ENCODE results near the gene AGBL1. TPM values are rescaled to one million over a fixed set of nuclear protein-coding genes. Genes with fewer than 3 reads are reported as not detected.

Gene AGBL1
- total RNA-seq, 2 donors from 2014 or later = not detected

DNA sequence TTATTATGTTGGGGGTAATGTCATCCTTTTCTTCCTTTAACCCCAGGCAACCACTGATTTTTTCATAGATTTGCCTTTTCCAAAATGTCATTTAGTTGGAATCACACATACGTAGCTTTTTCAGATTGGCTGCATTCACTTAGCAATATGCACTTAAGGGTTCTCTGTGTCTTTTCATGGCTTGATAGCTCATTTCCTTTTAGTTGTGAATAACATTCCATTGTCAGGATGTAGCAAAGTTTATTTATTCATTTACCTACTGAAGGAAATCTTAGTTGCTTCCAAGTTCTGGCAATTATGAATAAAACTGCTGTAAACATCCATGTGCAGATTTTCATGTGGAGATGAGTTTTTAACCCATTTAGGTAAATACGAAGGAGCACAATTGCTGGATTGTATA is 125.4 kb downstream of the AGBL1 start:
- no peaks in the 10 kb centered on the region for H3K9me3 ChIP-seq
- H3K4me3 ChIP-seq = no peak overlapping the region
- no peaks in the 10 kb centered on the region for H3K36me3 ChIP-seq
- H3K4me1 ChIP-seq (ENCODE audit: control insufficient read depth in 1 of 2, low read depth in 2 of 2) = no peaks in the 10 kb centered on the region
- ATAC-seq (ENCODE audit: insufficient number of reproducible peaks, low FRiP score, low read depth) = no peak
- TF ChIP-seq, protein P1, sequence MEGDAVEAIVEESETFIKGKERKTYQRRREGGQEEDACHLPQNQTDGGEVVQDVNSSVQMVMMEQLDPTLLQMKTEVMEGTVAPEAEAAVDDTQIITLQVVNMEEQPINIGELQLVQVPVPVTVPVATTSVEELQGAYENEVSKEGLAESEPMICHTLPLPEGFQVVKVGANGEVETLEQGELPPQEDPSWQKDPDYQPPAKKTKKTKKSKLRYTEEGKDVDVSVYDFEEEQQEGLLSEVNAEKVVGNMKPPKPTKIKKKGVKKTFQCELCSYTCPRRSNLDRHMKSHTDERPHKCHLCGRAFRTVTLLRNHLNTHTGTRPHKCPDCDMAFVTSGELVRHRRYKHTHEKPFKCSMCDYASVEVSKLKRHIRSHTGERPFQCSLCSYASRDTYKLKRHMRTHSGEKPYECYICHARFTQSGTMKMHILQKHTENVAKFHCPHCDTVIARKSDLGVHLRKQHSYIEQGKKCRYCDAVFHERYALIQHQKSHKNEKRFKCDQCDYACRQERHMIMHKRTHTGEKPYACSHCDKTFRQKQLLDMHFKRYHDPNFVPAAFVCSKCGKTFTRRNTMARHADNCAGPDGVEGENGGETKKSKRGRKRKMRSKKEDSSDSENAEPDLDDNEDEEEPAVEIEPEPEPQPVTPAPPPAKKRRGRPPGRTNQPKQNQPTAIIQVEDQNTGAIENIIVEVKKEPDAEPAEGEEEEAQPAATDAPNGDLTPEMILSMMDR (IDR thresholded peaks at IDR 0.05) = no peak
- no peak for DNase-seq (ENCODE audit: low spot score)
- no peaks in the 10 kb centered on the region for H3K27me3 ChIP-seq (replicated peaks; ENCODE audit: insufficient read depth)
- no peak overlapping the region for H3K27ac ChIP-seq

DNA sequence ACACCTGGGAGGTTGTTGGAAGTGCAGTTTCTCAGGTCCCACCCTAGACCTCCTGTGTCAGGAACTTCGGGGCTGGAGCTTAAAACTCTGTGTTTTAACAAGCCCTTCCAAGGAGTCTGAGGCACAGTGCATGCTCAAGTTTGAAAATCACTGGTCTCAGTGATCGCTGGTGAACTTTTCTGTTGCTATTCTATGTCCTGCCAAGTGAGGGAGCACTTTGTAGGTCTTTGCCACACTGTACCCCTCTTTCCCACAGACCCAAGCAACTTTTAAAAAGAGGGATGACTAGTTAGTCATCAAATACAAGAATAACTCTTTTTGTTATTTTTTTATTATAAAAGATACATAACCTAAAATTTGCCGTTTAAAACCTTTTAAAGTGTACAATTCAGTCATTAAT is 133.7 kb downstream of the AGBL1 start:
- DNase-seq (ENCODE audit: low spot score) (no peak), ATAC-seq (ENCODE audit: insufficient number of reproducible peaks, low FRiP score, low read depth) (no peak)
- peaks cover 3% of the 10 kb centered on the region for H3K9me3 ChIP-seq
- TF ChIP-seq, protein P1 (IDR thresholded peaks at IDR 0.05) = no peak
- no peak overlapping the region for H3K4me3 ChIP-seq
- no peaks in the 10 kb centered on the region for H3K36me3 ChIP-seq
- H3K27ac ChIP-seq = no peak overlapping the region
- no peaks in the 10 kb centered on the region for H3K27me3 ChIP-seq (replicated peaks; ENCODE audit: insufficient read depth)
- no peaks in the 10 kb centered on the region for H3K4me1 ChIP-seq (ENCODE audit: control insufficient read depth in 1 of 2, low read depth in 2 of 2)

DNA sequence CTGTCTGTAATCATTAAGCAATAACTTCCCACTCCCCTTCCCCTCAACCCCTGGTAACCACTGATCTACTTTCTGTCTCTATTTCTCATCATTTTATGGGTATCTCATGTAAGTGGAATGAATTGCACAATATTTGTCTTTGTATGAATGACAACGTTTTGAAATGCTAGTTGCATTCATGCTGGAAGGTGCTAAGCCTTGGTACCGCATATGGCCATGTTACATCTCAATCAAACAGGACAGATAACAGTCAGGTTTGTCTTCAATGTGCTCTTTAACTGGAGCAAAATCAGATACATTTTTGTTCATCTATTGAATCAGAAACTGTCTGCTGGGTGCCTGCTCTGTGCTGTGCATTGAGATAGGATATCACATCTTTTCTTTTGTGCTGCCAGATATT is 134.2 kb downstream of the AGBL1 start:
- Histone ChIP-seq H3K36me3 (no peaks in the 10 kb centered on the region), H3K4me1 (ENCODE audit: control insufficient read depth in 1 of 2, low read depth in 2 of 2) (no peaks in the 10 kb centered on the region), H3K27me3 (replicated peaks; ENCODE audit: insufficient read depth) (no peaks in the 10 kb centered on the region), H3K9me3 (peaks cover 3% of the 10 kb centered on the region), H3K4me3 (no peak overlapping the region), H3K27ac (no peak overlapping the region)
- no peak for DNase-seq (ENCODE audit: low spot score)
- TF ChIP-seq, protein P1 (IDR thresholded peaks at IDR 0.05) = no peak
- no peak for ATAC-seq (ENCODE audit: insufficient number of reproducible peaks, low FRiP score, low read depth)

DNA sequence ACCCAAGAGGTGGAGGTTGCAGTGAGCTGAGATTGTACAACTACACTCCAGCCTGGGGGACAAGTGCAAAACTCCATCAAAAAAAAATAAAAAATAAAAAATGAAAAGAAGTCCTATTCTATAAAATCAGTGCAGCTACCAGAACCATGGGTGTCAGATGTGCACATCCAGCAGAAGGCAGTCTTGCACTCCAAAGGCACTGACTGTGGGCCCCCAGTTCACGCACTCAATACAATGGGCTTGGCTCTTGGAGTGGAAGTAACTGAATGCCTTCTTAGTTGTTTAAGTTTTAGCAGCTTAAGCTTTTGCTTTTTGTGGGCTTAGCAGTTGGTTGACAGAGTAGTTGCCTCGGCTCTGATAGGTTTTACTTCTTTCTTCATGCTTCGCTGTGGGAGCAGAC is 141.4 kb downstream of the AGBL1 start:
- no peak overlapping the region for H3K4me3 ChIP-seq
- no peaks in the 10 kb centered on the region for H3K9me3 ChIP-seq
- no peaks in the 10 kb centered on the region for H3K4me1 ChIP-seq (ENCODE audit: control insufficient read depth in 1 of 2, low read depth in 2 of 2)
- no peak for DNase-seq (ENCODE audit: low spot score)
- ATAC-seq (ENCODE audit: insufficient number of reproducible peaks, low FRiP score, low read depth) = no peak
- TF ChIP-seq, protein P1 (IDR thresholded peaks at IDR 0.05) = no peak
- no peaks in the 10 kb centered on the region for H3K27me3 ChIP-seq (replicated peaks; ENCODE audit: insufficient read depth)
- H3K27ac ChIP-seq = no peak overlapping the region
- no peaks in the 10 kb centered on the region for H3K36me3 ChIP-seq

DNA sequence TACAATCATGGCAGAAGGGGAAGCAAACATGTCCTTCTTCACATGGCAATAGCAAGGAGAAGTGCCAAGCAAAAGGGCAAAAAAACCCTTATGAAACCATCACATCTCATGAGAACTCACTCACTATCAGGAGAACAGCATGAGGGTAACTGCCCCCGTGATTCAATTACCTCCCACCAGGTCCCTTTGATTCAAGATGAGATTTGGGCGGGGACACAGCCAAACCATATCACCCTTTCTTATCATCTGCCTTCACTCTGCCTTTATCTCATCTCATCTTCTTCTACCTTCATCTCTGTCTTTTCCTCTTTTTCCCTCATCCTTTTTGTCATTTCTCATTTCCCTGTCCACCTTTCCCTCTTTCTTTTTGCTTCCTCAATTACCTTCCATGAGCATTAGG is 149.6 kb downstream of the AGBL1 start:
- Histone ChIP-seq H3K36me3 (no peaks in the 10 kb centered on the region), H3K9me3 (no peaks in the 10 kb centered on the region), H3K27ac (no peak overlapping the region), H3K4me1 (ENCODE audit: control insufficient read depth in 1 of 2, low read depth in 2 of 2) (no peaks in the 10 kb centered on the region), H3K27me3 (replicated peaks; ENCODE audit: insufficient read depth) (no peaks in the 10 kb centered on the region), H3K4me3 (no peak overlapping the region)
- TF ChIP-seq, protein P1 (IDR thresholded peaks at IDR 0.05) = no peak
- ATAC-seq (ENCODE audit: insufficient number of reproducible peaks, low FRiP score, low read depth) (no peak), DNase-seq (ENCODE audit: low spot score) (no peak)

Data from thoracic aorta (tissue), 2 donors.